ENCODE results near the gene HIPK2. TPM values are rescaled to one million over a fixed set of nuclear protein-coding genes. Genes with fewer than 3 reads are reported as not detected.

HIPK2 gene
- total and polyA plus RNA-seq, 10 of the 15 experiments (the other 5 are each of a cell fraction or from before 2014, with no cell fraction given), result 1.7 to 39.0 (median 9.4) TPM

DNA sequence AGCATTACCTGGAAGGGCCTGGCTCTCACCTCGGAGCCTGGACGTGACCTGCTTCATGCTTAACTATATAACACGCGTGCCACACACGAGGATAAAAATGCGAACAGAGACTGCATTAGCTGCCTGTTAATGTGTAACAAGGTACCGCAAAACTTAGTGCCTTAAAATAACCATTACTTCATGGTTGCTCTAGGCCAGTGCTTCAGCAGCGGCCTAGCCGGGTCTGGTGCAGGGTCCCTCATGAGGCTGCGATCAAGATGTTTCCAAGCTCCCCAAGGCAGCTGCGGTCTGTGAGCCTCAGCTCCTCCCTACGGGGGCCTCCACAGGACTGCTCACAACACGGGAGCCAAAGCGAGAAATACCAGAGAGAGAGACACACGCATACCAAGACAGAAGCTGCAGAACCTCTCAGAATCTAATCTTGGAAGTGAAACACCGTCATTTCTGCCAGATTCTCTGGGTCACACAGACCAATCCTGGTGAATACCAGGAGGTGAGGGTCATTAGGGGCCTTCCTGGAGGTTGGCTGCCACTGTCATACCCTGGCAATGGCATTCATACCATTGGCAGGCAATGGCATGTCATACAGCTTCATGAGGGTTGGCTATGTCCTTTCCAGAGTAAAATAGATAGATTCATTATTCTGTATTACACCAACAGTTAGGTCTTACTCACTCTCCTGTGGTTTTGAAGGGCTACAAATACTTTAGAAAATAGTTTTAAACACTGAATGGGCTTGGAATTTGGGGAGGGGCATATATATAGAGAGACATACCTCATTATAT, 94.5 kb downstream of the HIPK2 start (continued):
- TF ChIP-seq RB1 (IDR thresholded peaks at IDR 0.05; ENCODE audit: borderline replicate concordance) (no peak), IKZF1 (conservative IDR thresholded peaks at IDR 0.05) (peak; percentile 82), BHLHE40 (IDR thresholded peaks at IDR 0.05; ENCODE audit: borderline replicate concordance in 1 of 2, low read depth in 2 of 2, low read length in 1 of 2) (peak; percentile 27 to 82; a peak in 3 of 4 replicates), NFYB (IDR thresholded peaks at IDR 0.05; ENCODE audit: insufficient read depth, low read depth, low read length) (0 out of 2 replicates have a peak, but pooled peaks have one; percentile 26), HDAC6 (IDR thresholded peaks at IDR 0.05; ENCODE audit: unreplicated experiment) (no peak), SMAD1 (IDR thresholded peaks at IDR 0.05; ENCODE audit: low read depth, partially characterized antibody) (no peak), ZNF24 (IDR thresholded peaks at IDR 0.05) (no peak), HDAC2 (IDR thresholded peaks at IDR 0.05) (no peak), PML (IDR thresholded peaks at IDR 0.05; ENCODE audit: low read length) (no peak), KDM1A (IDR thresholded peaks at IDR 0.05; ENCODE audit: borderline replicate concordance) (no peak), E4F1 (IDR thresholded peaks at IDR 0.05; ENCODE audit: borderline replicate concordance, partially characterized antibody) (no peak), LARP7 (IDR thresholded peaks at IDR 0.05) (no peak), FOXK2 (IDR thresholded peaks at IDR 0.05) (no peak), CREB1 (IDR thresholded peaks at IDR 0.05; ENCODE audit: low read depth) (no peak), MXI1 (IDR thresholded peaks at IDR 0.05; ENCODE audit: low read depth, low read length) (no peak), JUNB (IDR thresholded peaks at IDR 0.05) (no peak), HSF1 (IDR thresholded peaks at IDR 0.05; ENCODE audit: low read depth, low read length) (no peak), NFIC (IDR thresholded peaks at IDR 0.05; ENCODE audit: low read depth, low read length) (no peak), ZNF274 (IDR thresholded peaks at IDR 0.05; ENCODE audit: insufficient read depth, insufficient read length) (no peak), RAD21 (IDR thresholded peaks at IDR 0.05; ENCODE audit: insufficient read depth, low read depth, low read length) (no peak), SMC3 (IDR thresholded peaks at IDR 0.05; ENCODE audit: borderline replicate concordance, low read length) (no peak)
- TF ChIP-seq, protein P1, sequence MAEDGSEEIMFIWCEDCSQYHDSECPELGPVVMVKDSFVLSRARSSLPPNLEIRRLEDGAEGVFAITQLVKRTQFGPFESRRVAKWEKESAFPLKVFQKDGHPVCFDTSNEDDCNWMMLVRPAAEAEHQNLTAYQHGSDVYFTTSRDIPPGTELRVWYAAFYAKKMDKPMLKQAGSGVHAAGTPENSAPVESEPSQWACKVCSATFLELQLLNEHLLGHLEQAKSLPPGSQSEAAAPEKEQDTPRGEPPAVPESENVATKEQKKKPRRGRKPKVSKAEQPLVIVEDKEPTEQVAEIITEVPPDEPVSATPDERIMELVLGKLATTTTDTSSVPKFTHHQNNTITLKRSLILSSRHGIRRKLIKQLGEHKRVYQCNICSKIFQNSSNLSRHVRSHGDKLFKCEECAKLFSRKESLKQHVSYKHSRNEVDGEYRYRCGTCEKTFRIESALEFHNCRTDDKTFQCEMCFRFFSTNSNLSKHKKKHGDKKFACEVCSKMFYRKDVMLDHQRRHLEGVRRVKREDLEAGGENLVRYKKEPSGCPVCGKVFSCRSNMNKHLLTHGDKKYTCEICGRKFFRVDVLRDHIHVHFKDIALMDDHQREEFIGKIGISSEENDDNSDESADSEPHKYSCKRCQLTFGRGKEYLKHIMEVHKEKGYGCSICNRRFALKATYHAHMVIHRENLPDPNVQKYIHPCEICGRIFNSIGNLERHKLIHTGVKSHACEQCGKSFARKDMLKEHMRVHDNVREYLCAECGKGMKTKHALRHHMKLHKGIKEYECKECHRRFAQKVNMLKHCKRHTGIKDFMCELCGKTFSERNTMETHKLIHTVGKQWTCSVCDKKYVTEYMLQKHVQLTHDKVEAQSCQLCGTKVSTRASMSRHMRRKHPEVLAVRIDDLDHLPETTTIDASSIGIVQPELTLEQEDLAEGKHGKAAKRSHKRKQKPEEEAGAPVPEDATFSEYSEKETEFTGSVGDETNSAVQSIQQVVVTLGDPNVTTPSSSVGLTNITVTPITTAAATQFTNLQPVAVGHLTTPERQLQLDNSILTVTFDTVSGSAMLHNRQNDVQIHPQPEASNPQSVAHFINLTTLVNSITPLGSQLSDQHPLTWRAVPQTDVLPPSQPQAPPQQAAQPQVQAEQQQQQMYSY (CRISPR knock-in tag; IDR thresholded peaks at IDR 0.05), result no peak

Measured in GM12878 (cell line).